COLO668 (cell line): ENCODE measurements around the gene IL2RG.
A peak's percentile ranks its signal among the peaks of the same experiment; 100 is the strongest.

ENCODE experiments used
- DNase-seq: peaks from one replicate; lab custom pipeline; 2025; ENCODE audit not compliant: unreplicated experiment; lab: John Stamatoyannopoulos, UW

IL2RG gene

GRCh38 chrX:71109051-71109450, 2.3 kb downstream of the IL2RG start:
- DNase-seq = no peak

- DNase-seq = no peak
Observed at GRCh38 chrX:71107762-71108360, 3.5 kb downstream of the IL2RG start.

- DNase-seq = no peak
Observed at GRCh38 chrX:71107245-71107644, 4.1 kb downstream of the IL2RG start.

GRCh38 chrX:71106427-71106826, 5.0 kb downstream of the IL2RG start, which contains the start of gene CXorf65:
Gene CXorf65, minus strand, starts transcription at chrX:71106740. Its CDS starts 184 bp downstream, at chrX:71106556.
- DNase-seq = no peak

GRCh38 chrX:71105628-71106027, 5.7 kb downstream of the IL2RG start:
- no peak for DNase-seq

- DNase-seq = peak; percentile 1
Observed at GRCh38 chrX:71103110-71103983, 8.0 kb downstream of the IL2RG start.

- DNase-seq = no peak
Observed at GRCh38 chrX:71102292-71102691, 9.1 kb downstream of the IL2RG start.

- DNase-seq = no peak
Observed at GRCh38 chrX:71100581-71101505, 10.5 kb downstream of the IL2RG start.

- DNase-seq = no peak
Observed at GRCh38 chrX:71099736-71100135, 11.6 kb downstream of the IL2RG start.

GRCh38 chrX:71098951-71099506, 12.3 kb downstream of the IL2RG start:
- DNase-seq = no peak

GRCh38 chrX:71098302-71098701, 13.1 kb downstream of the IL2RG start:
- peak; percentile 55 for DNase-seq

GRCh38 chrX:71096760-71097032, 14.7 kb downstream of the IL2RG start:
- peak; percentile 17 for DNase-seq

GRCh38 chrX:71095981-71096759, 15.2 kb downstream of the IL2RG start:
- DNase-seq = peak; percentile 18

- DNase-seq = peak; percentile 87
Observed at GRCh38 chrX:71095555-71095980, 15.8 kb downstream of the IL2RG start, which contains the start of gene FOXO4. Gene FOXO4, plus strand, starts transcription at chrX:71095851. Its CDS starts 678 bp downstream, at chrX:71096529.

GRCh38 chrX:71095033-71095432, 16.3 kb downstream of the IL2RG start:
- DNase-seq = no peak

GRCh38 chrX:71091263-71091662, 20.1 kb downstream of the IL2RG start:
- DNase-seq = no peak

GRCh38 chrX:71085900-71086299, 25.5 kb downstream of the IL2RG start:
- no peak for DNase-seq

- no peak for DNase-seq
Observed at GRCh38 chrX:71082822-71083221, 28.6 kb downstream of the IL2RG start.

- DNase-seq = no peak
Observed at GRCh38 chrX:71082124-71082647, 29.2 kb downstream of the IL2RG start.
